HepG2 (cell line): ENCODE data around the gene AEBP1. TPM values are rescaled to one million over a fixed set of nuclear protein-coding genes. Genes with fewer than 3 reads are reported as not detected.

Source experiments
- AKAP8 ChIP-seq: sonication (generic); formaldehyde crosslinking; IDR thresholded peaks from 2 replicates; pipeline ENCODE4 v1.5.1; 2020; ENCODE audit warnings: mild to moderate bottlenecking, missing genetic modification reagents
- ARID5B ChIP-seq: IDR thresholded peaks from 2 replicates; pipeline ENCODE4 v1.4.0; 2020; ENCODE audit warnings: mild to moderate bottlenecking, missing genetic modification reagents
- CBX2 ChIP-seq, 2 experiments: fragments of 200-600 bp in 1 of 2; sonication (generic); formaldehyde crosslinking in 1 of 2; IDR thresholded peaks; 2 replicates each; pipeline versions ENCODE4 v1.7.0 to v1.8.1; 2018 to 2022; ENCODE audit warnings: low read depth in 2 of 2, low read length in 1 of 2, mild to moderate bottlenecking in 1 of 2, missing genetic modification reagents in 1 of 2
- ETV5 ChIP-seq: IDR thresholded peaks from 2 replicates; pipeline ENCODE4 v1.6.1; 2018; ENCODE audit warnings: missing biosample characterization, missing genetic modification reagents, inconsistent platforms, borderline replicate concordance
- NBN ChIP-seq: fragments of 450-650 bp; conservative IDR thresholded peaks from 2 replicates; pipeline ENCODE4 v1.6.1; 2017
- NPAS2 ChIP-seq: sonication (generic); formaldehyde crosslinking; IDR thresholded peaks from 2 replicates; pipeline ENCODE4 v1.8.0; 2022; ENCODE audit warnings: mild to moderate bottlenecking, missing genetic modification reagents, borderline replicate concordance
- RFX3 ChIP-seq: IDR thresholded peaks from 2 replicates; pipeline ENCODE4 v1.6.1; 2016; ENCODE audit warnings: missing biosample characterization, missing genetic modification reagents
- ZBTB7A ChIP-seq: sonication (generic); formaldehyde crosslinking; IDR thresholded peaks from 2 replicates; pipeline ENCODE4 v1.8.0; 2022; ENCODE audit warnings: mild to moderate bottlenecking, missing genetic modification reagents
- ZNF253 ChIP-seq: sonication (generic); formaldehyde crosslinking; IDR thresholded peaks from 2 replicates; pipeline ENCODE4 v1.8.0; 2022; ENCODE audit warnings: mild to moderate bottlenecking, missing genetic modification reagents, borderline replicate concordance
- ZNF343 ChIP-seq: sonication (generic); formaldehyde crosslinking; IDR thresholded peaks from 2 replicates; pipeline ENCODE4 v1.4.0; 2020; ENCODE audit warnings: mild to moderate bottlenecking, missing genetic modification reagents
- ZNF446 ChIP-seq: sonication (generic); formaldehyde crosslinking; IDR thresholded peaks from 2 replicates; pipeline ENCODE4 v1.5.0; 2020; ENCODE audit warnings: mild to moderate bottlenecking, missing genetic modification reagents
- ZNF644 ChIP-seq: IDR thresholded peaks from 2 replicates; pipeline ENCODE4 v1.6.1; 2016; ENCODE audit warnings: low read depth
- ZSCAN21 ChIP-seq: sonication (generic); formaldehyde crosslinking; IDR thresholded peaks from 2 replicates; pipeline ENCODE4 v1.8.0; 2022; ENCODE audit warnings: mild to moderate bottlenecking, missing genetic modification reagents, moderate library complexity, borderline replicate concordance
- polyA plus RNA-seq, 8 experiments: library from polyadenylated mRNA; depleted of rRNA in 3 of 8; stranded (reverse) in 7 of 8; unstranded in 1 of 8; fragments of >200 nt; fragmentation: Illumina TruSeq in 4 of 8; extraction: Trizol in 4 of 8; gene quantifications; 2 replicates each; pipeline versions ENCODE4 v1.2.1 to v1.2.3, GENCODE V29; 2011 to 2016; ENCODE audit warnings: low read depth in 4 of 8, missing spikeins in 1 of 8, mixed read lengths in 1 of 8; ENCODE audit not compliant: insufficient read depth in 1 of 8
- total RNA-seq, 5 experiments: library from RNA; depleted of rRNA; stranded (reverse); fragments of >200 nt; fragmentation: Illumina TruSeq; extraction: Trizol; gene quantifications; 2 replicates each; pipeline ENCODE4 v1.2.3, GENCODE V29; 2016; ENCODE audit warnings: low read depth in 1 of 5
- TF ChIP-seq, protein P1 (sequence below): sonication (generic); formaldehyde crosslinking; IDR thresholded peaks from one replicate; pipeline ENCODE4 v1.5.1; 2020; ENCODE audit warnings: mild to moderate bottlenecking, missing genetic modification reagents; ENCODE audit errors: not compliant biosample characterization
- TF ChIP-seq, protein P2 (sequence below): conservative IDR thresholded peaks from 2 replicates; pipeline ENCODE4 v1.6.1; 2018; ENCODE audit warnings: missing genetic modification reagents

The AEBP1 gene
- total and polyA plus RNA-seq, 2 of the 13 experiments (the other 11 are each of a cell fraction or from before 2014, with no cell fraction given), result 0.22 to 0.55 TPM

DNA sequence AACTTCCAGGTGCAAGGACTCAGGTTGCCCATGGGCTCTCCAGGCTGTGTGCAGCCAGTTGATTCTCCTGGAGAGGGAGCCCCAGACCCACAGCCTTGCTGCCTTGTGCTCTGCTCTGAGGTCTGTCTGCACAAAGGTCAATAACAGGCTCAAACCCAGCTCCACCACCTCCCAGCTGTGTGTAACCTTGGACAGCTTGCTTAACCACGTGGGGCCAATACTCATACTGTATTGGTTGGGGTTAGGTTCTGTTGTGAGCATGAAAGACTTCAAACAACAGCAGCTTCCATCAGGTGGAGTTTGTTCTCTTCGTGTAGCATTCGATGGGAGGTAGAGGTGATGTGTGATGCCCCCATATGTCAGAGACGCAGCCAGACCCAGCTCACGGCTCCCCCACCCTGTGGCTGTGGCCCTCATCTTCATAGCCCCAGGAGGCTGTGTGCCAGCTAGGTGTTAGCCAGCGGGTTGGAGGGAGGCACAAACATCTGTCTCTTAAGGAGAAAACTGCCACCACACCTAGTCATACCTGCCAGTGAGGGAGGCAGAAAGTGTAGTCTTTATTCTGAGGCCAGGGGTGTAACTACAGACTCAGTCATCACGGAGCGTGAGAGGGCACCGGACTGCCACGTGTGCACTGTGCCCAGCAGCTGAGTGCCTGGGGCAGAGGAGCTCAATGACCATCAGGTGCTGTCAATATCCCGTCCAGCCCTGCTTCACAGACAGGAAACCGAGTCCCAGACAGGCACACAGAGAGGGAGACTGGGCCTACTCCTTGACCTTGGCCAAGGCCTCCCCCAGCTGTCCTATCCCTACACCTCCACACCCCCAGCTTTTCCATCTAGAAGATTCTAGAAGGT lies 27.3 kb downstream of the AEBP1 start (continued):
- TF ChIP-seq AKAP8, result no peak
- no peak for TF ChIP-seq NPAS2 (CRISPR knock-in tag)
- no peak for TF ChIP-seq ZSCAN21 (CRISPR knock-in tag)
- 0 out of 2 replicates have a peak, but pooled peaks have one; percentile 47 for TF ChIP-seq ZBTB7A (CRISPR knock-in tag)
- TF ChIP-seq NBN, result no peak
- TF ChIP-seq ETV5 (CRISPR knock-in tag), result no peak; the same call in 1 of the 2 replicates
- peak; percentile 76 for TF ChIP-seq ARID5B (CRISPR knock-in tag)
- TF ChIP-seq, protein P1, sequence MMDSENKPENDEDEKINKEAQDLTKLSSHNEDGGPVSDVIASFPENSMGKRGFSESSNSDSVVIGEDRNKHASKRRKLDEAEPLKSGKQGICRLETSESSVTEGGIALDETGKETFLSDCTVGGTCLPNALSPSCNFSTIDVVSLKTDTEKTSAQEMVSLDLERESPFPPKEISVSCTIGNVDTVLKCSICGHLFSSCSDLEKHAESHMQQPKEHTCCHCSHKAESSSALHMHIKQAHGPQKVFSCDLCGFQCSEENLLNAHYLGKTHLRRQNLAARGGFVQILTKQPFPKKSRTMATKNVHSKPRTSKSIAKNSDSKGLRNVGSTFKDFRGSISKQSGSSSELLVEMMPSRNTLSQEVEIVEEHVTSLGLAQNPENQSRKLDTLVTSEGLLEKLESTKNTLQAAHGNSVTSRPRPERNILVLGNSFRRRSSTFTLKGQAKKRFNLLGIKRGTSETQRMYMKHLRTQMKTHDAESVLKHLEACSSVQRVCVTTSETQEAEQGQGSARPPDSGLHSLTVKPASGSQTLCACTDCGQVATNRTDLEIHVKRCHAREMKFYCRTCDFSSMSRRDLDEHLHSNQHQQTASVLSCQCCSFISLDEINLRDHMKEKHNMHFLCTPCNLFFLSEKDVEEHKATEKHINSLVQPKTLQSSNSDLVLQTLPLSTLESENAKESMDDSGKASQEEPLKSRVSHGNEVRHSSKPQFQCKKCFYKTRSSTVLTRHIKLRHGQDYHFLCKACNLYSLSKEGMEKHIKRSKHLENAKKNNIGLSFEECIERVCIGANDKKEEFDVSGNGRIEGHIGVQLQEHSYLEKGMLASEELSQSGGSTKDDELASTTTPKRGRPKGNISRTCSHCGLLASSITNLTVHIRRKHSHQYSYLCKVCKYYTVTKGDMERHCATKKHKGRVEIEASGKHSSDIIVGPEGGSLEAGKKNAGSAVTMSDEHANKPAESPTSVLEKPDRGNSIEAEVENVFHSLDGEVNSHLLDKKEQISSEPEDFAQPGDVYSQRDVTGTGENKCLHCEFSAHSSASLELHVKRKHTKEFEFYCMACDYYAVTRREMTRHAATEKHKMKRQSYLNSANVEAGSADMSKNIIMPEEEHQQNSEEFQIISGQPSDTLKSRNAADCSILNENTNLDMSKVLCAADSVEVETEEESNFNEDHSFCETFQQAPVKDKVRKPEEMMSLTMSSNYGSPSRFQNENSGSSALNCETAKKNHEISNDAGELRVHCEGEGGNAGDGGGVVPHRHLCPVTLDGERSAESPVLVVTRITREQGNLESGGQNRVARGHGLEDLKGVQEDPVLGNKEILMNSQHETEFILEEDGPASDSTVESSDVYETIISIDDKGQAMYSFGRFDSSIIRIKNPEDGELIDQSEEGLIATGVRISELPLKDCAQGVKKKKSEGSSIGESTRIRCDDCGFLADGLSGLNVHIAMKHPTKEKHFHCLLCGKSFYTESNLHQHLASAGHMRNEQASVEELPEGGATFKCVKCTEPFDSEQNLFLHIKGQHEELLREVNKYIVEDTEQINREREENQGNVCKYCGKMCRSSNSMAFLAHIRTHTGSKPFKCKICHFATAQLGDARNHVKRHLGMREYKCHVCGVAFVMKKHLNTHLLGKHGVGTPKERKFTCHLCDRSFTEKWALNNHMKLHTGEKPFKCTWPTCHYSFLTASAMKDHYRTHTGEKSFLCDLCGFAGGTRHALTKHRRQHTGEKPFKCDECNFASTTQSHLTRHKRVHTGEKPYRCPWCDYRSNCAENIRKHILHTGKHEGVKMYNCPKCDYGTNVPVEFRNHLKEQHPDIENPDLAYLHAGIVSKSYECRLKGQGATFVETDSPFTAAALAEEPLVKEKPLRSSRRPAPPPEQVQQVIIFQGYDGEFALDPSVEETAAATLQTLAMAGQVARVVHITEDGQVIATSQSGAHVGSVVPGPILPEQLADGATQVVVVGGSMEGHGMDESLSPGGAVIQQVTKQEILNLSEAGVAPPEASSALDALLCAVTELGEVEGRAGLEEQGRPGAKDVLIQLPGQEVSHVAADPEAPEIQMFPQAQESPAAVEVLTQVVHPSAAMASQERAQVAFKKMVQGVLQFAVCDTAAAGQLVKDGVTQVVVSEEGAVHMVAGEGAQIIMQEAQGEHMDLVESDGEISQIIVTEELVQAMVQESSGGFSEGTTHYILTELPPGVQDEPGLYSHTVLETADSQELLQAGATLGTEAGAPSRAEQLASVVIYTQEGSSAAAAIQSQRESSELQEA (CRISPR knock-in tag), result no peak
- TF ChIP-seq, protein P2, sequence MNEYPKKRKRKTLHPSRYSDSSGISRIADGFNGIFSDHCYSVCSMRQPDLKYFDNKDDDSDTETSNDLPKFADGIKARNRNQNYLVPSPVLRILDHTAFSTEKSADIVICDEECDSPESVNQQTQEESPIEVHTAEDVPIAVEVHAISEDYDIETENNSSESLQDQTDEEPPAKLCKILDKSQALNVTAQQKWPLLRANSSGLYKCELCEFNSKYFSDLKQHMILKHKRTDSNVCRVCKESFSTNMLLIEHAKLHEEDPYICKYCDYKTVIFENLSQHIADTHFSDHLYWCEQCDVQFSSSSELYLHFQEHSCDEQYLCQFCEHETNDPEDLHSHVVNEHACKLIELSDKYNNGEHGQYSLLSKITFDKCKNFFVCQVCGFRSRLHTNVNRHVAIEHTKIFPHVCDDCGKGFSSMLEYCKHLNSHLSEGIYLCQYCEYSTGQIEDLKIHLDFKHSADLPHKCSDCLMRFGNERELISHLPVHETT, result no peak
- no peak for TF ChIP-seq CBX2 (IDR thresholded peaks at IDR 0.05; ENCODE audit: low read depth, low read length)
- TF ChIP-seq CBX2 (CRISPR knock-in tag; IDR thresholded peaks at IDR 0.05; ENCODE audit: low read depth), result no peak
- TF ChIP-seq ZNF644, result peak; percentile 65
- no peak for TF ChIP-seq ZNF343 (CRISPR knock-in tag)
- TF ChIP-seq ZNF446, result no peak
- no peak for TF ChIP-seq ZNF253 (CRISPR knock-in tag)
- TF ChIP-seq RFX3 (CRISPR knock-in tag), result no peak
